ENCODE results near the gene GALR1.
A peak's percentile ranks its signal among the peaks of the same experiment; 100 is the strongest.
"Not testable (repeated sequence)": the region's sequence is repeated elsewhere in the genome, so short reads cannot be mapped to it uniquely, and the experiment has no call there.

Gene GALR1

GRCh38 chr18:77210249-77210648 is 39.4 kb upstream of the GALR1 start:
- Histone ChIP-seq H3K4me3 (ENCODE audit: extremely low read depth, insufficient read depth, low read length, poor library complexity, severe bottlenecking) (no peak overlapping the region), H3K4me1 (ENCODE audit: control insufficient read depth, insufficient read depth, low read length, poor library complexity, severe bottlenecking) (peaks cover 5% of the 10 kb centered on the region)
- WGBS, 2 experiments (ENCODE audit: insufficient coverage in 2 of 2), result 41 to 70% methylated on average over 2 to 6 of the region's 7 CpGs

GRCh38 chr18:77218642-77219041 is 31.0 kb upstream of the GALR1 start:
- Histone ChIP-seq H3K9me3 (ENCODE audit: control insufficient read depth, low read length) (no peaks in the 10 kb centered on the region), H3K4me3 (ENCODE audit: extremely low read depth, insufficient read depth, low read length, poor library complexity, severe bottlenecking) (no peak overlapping the region), H3K36me3 (ENCODE audit: control insufficient read depth, insufficient read depth, low read length) (no peaks in the 10 kb centered on the region), H3K4me1 (ENCODE audit: control insufficient read depth, insufficient read depth, low read length, poor library complexity, severe bottlenecking) (no peaks in the 10 kb centered on the region), H3K27ac (ENCODE audit: low read depth, low read length, severe bottlenecking) (no peak overlapping the region)
- WGBS, 2 experiments (ENCODE audit: insufficient coverage in 2 of 2), result 80 to 97% methylated on average over 3 of the region's 4 CpGs

More at GRCh38 chr18:77210249-77210648, 39.4 kb upstream of the GALR1 start:
- Histone ChIP-seq H3K36me3 (ENCODE audit: control insufficient read depth, insufficient read depth, low read length) (no peaks in the 10 kb centered on the region), H3K27ac (ENCODE audit: low read depth, low read length, severe bottlenecking) (no peak overlapping the region), H3K9me3 (ENCODE audit: control insufficient read depth, low read length) (no peaks in the 10 kb centered on the region)

DNA sequence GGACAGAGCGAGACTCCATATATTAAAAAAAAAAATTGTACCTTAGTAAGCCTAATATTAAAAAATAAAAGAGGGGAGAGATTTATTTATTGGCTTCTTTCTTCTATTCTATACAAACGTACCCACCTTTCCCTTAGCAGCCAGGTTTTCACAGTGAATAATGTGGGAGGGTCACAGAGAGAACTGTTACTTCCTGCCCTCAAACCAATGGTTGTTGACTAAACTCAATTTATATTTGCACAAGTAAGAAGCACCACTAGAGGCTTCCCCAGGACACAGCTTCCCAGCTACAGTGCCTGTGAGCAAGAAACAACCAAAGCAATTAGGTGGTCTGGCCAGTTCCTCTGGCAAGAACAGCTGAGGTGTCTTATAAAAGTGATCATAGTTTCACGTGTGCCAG is 28.9 kb upstream of the GALR1 start:
- Histone ChIP-seq H3K4me3 (ENCODE audit: extremely low read depth, insufficient read depth, low read length, poor library complexity, severe bottlenecking) (no peak overlapping the region), H3K36me3 (ENCODE audit: control insufficient read depth, insufficient read depth, low read length) (no peaks in the 10 kb centered on the region), H3K4me1 (ENCODE audit: control insufficient read depth, insufficient read depth, low read length, poor library complexity, severe bottlenecking) (no peaks in the 10 kb centered on the region), H3K27ac (ENCODE audit: low read depth, low read length, severe bottlenecking) (no peak overlapping the region), H3K9me3 (ENCODE audit: control insufficient read depth, low read length) (no peaks in the 10 kb centered on the region)
- WGBS, 2 experiments (ENCODE audit: insufficient coverage in 2 of 2), result 100% methylated on average over 1 of the region's 3 CpGs; no CpG with 5 or more reads in 1 of the 2 experiments

- no peak overlapping the region for H3K27ac ChIP-seq (ENCODE audit: low read depth, low read length, severe bottlenecking)
- no peaks in the 10 kb centered on the region for H3K9me3 ChIP-seq (ENCODE audit: control insufficient read depth, low read length)
- WGBS, 2 experiments (ENCODE audit: insufficient coverage in 2 of 2), result 80% methylated on average over 1 of the region's 3 CpGs; no CpG with 5 or more reads in 1 of the 2 experiments
- H3K4me3 ChIP-seq (ENCODE audit: extremely low read depth, insufficient read depth, low read length, poor library complexity, severe bottlenecking), result no peak overlapping the region
- no peaks in the 10 kb centered on the region for H3K36me3 ChIP-seq (ENCODE audit: control insufficient read depth, insufficient read depth, low read length)
- no peaks in the 10 kb centered on the region for H3K4me1 ChIP-seq (ENCODE audit: control insufficient read depth, insufficient read depth, low read length, poor library complexity, severe bottlenecking)
These were observed 27.2 kb upstream of the GALR1 start for GRCh38 chr18:77222464-77222863.

- Histone ChIP-seq H3K36me3 (ENCODE audit: control insufficient read depth, insufficient read depth, low read length) (no peaks in the 10 kb centered on the region), H3K4me1 (ENCODE audit: control insufficient read depth, insufficient read depth, low read length, poor library complexity, severe bottlenecking) (no peaks in the 10 kb centered on the region), H3K4me3 (ENCODE audit: extremely low read depth, insufficient read depth, low read length, poor library complexity, severe bottlenecking) (no peak overlapping the region), H3K9me3 (ENCODE audit: control insufficient read depth, low read length) (no peaks in the 10 kb centered on the region), H3K27ac (ENCODE audit: low read depth, low read length, severe bottlenecking) (no peak overlapping the region)
- 87 to 89% methylated on average over 4 to 5 of the region's 5 CpGs for WGBS, 2 experiments (ENCODE audit: insufficient coverage in 2 of 2)
These were observed 26.4 kb upstream of the GALR1 start for GRCh38 chr18:77223221-77223639.

- no peaks in the 10 kb centered on the region for H3K4me1 ChIP-seq (ENCODE audit: control insufficient read depth, insufficient read depth, low read length, poor library complexity, severe bottlenecking)
- WGBS, 2 experiments (ENCODE audit: insufficient coverage in 2 of 2), result no CpG with 5 or more reads among the region's 2 CpGs
- H3K4me3 ChIP-seq (ENCODE audit: extremely low read depth, insufficient read depth, low read length, poor library complexity, severe bottlenecking), result no peak overlapping the region
- H3K27ac ChIP-seq (ENCODE audit: low read depth, low read length, severe bottlenecking), result no peak overlapping the region
- no peaks in the 10 kb centered on the region for H3K36me3 ChIP-seq (ENCODE audit: control insufficient read depth, insufficient read depth, low read length)
- H3K9me3 ChIP-seq (ENCODE audit: control insufficient read depth, low read length), result no peaks in the 10 kb centered on the region
These were observed 26.0 kb upstream of the GALR1 start for GRCh38 chr18:77223653-77224052.

- WGBS, 2 experiments (ENCODE audit: insufficient coverage in 2 of 2), result no CpG with 5 or more reads among the region's 1 CpG
- no peak overlapping the region for H3K4me3 ChIP-seq (ENCODE audit: extremely low read depth, insufficient read depth, low read length, poor library complexity, severe bottlenecking)
- no peaks in the 10 kb centered on the region for H3K9me3 ChIP-seq (ENCODE audit: control insufficient read depth, low read length)
These were observed 19.0 kb upstream of the GALR1 start for GRCh38 chr18:77230645-77231044.

DNA sequence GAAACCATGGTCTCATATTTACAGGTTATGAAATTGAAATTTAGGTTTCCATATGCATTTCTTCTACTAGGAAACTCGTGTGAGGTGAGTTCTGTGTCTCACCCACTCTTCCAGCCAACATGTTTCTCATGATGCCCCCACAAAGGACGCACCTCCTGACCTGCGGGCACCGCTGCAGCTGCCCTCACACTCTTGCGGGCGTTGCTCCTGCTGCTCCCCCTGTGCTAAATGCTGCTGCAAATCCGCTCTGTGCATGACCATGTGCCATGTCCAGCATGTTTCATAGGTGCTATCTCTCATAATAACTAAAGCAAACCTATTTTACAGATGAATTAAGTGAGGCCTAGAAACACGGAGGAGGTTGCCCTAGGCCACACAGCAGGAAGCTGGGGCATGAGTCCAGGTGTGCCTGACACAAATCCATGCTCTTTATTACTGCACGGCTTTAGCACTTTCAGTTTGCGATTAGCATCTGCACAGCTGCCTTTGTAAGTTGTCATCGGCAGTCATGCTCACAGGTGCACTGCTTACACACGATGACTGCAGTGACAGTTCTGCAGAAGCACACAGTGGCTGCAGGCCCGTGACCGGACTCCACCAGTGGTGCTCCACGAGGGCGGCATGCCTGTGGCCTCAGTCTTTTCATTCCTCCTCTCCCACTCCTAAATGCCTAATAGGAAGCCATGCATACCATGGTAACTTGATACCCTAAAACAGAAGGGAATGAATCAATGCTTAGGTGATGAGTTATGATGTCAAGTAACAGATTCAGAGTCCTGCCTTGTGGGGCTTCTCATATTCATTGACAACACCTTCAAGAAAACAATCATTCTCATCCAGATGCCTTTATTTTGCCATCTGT is 14.9 kb upstream of the GALR1 start:
- no peaks in the 10 kb centered on the region for H3K4me1 ChIP-seq (ENCODE audit: control insufficient read depth, insufficient read depth, low read length, poor library complexity, severe bottlenecking)
- H3K4me3 ChIP-seq (ENCODE audit: extremely low read depth, insufficient read depth, low read length, poor library complexity, severe bottlenecking), result no peak overlapping the region
- 84% methylated on average over 15 of the region's 16 CpGs for WGBS, 2 experiments (ENCODE audit: insufficient coverage in 2 of 2)
- H3K36me3 ChIP-seq (ENCODE audit: control insufficient read depth, insufficient read depth, low read length), result no peaks in the 10 kb centered on the region
- no peak overlapping the region for H3K27ac ChIP-seq (ENCODE audit: low read depth, low read length, severe bottlenecking)
- H3K9me3 ChIP-seq (ENCODE audit: control insufficient read depth, low read length), result peaks cover 9% of the 10 kb centered on the region

More at GRCh38 chr18:77230645-77231044, 19.0 kb upstream of the GALR1 start:
- Histone ChIP-seq H3K4me1 (ENCODE audit: control insufficient read depth, insufficient read depth, low read length, poor library complexity, severe bottlenecking) (no peaks in the 10 kb centered on the region), H3K36me3 (ENCODE audit: control insufficient read depth, insufficient read depth, low read length) (no peaks in the 10 kb centered on the region), H3K27ac (ENCODE audit: low read depth, low read length, severe bottlenecking) (no peak overlapping the region)

DNA sequence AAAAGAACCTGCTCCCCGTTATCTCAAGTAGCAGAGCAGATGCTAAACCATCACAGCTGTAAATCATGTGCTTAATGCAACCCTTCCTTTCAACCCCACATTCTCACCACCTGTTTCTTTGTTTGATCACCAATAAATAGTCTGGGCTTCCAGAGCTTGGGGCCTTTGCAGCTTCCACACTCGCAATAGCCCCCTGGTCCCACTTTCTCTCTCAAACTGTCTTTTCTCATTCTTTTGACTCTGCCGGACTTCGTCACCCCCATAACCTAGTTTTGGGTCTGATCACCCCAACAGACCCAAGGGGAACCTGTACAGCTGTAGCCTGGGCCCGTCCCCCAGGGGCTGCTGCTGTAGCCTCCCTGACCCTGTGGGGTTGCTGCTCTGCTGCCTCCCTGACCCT is 10.4 kb upstream of the GALR1 start:
- H3K4me3 ChIP-seq (ENCODE audit: extremely low read depth, insufficient read depth, low read length, poor library complexity, severe bottlenecking); H3K27ac ChIP-seq (ENCODE audit: low read depth, low read length, severe bottlenecking); H3K4me1 ChIP-seq (ENCODE audit: control insufficient read depth, insufficient read depth, low read length, poor library complexity, severe bottlenecking); H3K36me3 ChIP-seq (ENCODE audit: control insufficient read depth, insufficient read depth, low read length): not testable (repeated sequence)
- 90 to 93% methylated on average over 2 to 5 of the region's 5 CpGs for WGBS, 2 experiments (ENCODE audit: insufficient coverage in 2 of 2)
- H3K9me3 ChIP-seq (ENCODE audit: control insufficient read depth, low read length), result peaks cover 13% of the 10 kb centered on the region

DNA sequence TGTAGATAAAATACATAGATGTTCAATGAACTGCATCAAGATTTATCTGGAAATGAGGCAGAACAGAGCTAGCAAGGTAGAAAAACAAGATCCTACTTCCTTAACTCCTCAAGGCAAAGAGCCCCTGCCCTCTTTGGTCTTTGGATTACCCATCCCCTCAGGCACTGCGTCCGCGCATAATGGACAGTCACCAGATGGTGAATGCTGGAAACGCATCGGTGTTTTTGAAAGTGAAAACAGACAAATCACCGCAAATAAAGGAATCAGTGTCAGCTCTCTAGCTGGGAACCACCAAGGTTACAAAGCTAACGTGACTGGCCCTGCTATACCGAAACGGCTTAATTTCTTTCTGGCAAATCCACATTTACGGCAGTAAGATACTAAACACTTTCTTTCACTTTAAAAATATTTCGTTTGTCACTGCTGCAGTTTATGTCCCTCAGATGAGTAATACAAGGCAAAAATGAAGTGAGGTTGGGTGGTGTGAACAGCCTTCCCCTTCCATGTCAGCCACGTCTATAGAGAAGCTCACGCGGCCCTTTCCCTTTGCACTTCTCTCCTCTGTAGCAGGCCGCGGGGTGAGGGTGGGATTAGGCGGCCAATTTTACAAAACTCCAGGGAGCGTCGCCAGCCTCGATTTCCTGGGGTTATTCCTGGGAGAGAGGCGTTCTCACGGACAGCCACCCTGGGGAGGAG is 627 bp upstream of the GALR1 start:
- Histone ChIP-seq H3K27ac (ENCODE audit: low read depth, low read length, severe bottlenecking) (no peak overlapping the region), H3K9me3 (ENCODE audit: control insufficient read depth, low read length) (no peaks in the 10 kb centered on the region), H3K4me3 (ENCODE audit: extremely low read depth, insufficient read depth, low read length, poor library complexity, severe bottlenecking) (peak overlapping the region; percentile 16), H3K36me3 (ENCODE audit: control insufficient read depth, insufficient read depth, low read length) (no peaks in the 10 kb centered on the region), H3K4me1 (ENCODE audit: control insufficient read depth, insufficient read depth, low read length, poor library complexity, severe bottlenecking) (peaks cover 5% of the 10 kb centered on the region)
- WGBS, 2 experiments (ENCODE audit: insufficient coverage in 2 of 2), result 24 to 33% methylated on average over 11 to 12 of the region's 22 CpGs

DNA sequence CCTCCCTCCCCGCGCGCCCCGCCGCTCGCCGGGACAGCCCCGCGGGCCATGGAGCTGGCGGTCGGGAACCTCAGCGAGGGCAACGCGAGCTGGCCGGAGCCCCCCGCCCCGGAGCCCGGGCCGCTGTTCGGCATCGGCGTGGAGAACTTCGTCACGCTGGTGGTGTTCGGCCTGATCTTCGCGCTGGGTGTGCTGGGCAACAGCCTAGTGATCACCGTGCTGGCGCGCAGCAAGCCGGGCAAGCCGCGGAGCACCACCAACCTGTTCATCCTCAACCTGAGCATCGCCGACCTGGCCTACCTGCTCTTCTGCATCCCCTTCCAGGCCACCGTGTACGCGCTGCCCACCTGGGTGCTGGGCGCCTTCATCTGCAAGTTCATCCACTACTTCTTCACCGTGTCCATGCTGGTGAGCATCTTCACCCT is 865 bp downstream of the GALR1 start:
- Histone ChIP-seq H3K9me3 (ENCODE audit: control insufficient read depth, low read length) (no peaks in the 10 kb centered on the region), H3K36me3 (ENCODE audit: control insufficient read depth, insufficient read depth, low read length) (no peaks in the 10 kb centered on the region), H3K27ac (ENCODE audit: low read depth, low read length, severe bottlenecking) (no peak overlapping the region), H3K4me1 (ENCODE audit: control insufficient read depth, insufficient read depth, low read length, poor library complexity, severe bottlenecking) (peaks cover 5% of the 10 kb centered on the region), H3K4me3 (ENCODE audit: extremely low read depth, insufficient read depth, low read length, poor library complexity, severe bottlenecking) (no peak overlapping the region)
- WGBS, 2 experiments (ENCODE audit: insufficient coverage in 2 of 2), result 0 to 1% methylated on average over 28 to 29 of the region's 40 CpGs
